PFSK-1 (cell line): ENCODE measurements around the gene MAGEB10.

Source experiments
- POLR2AphosphoS5 ChIP-seq: IDR thresholded peaks from 2 replicates; pipeline ENCODE4 v1.6.1; 2012; ENCODE audit warnings: low read depth, mild to moderate bottlenecking, control low read depth, low read length, moderate library complexity
- REST ChIP-seq, 2 experiments: IDR thresholded peaks; 2 replicates each; pipeline versions ENCODE4 v1.6.1 to v1.8.0; 2011 to 2012; ENCODE audit warnings: low read depth in 2 of 2, low read length in 2 of 2, control low read depth in 1 of 2, inconsistent platforms in 1 of 2, mild to moderate bottlenecking in 1 of 2, moderate library complexity in 1 of 2; ENCODE audit not compliant: insufficient read depth in 1 of 2
- SIN3A ChIP-seq: IDR thresholded peaks from 2 replicates; pipeline ENCODE4 v1.6.1; 2012; ENCODE audit warnings: mild to moderate bottlenecking, low read length, moderate library complexity, borderline replicate concordance; ENCODE audit not compliant: insufficient read depth
- TAF1 ChIP-seq: IDR thresholded peaks from 2 replicates; pipeline ENCODE4 v1.6.1; 2012; ENCODE audit warnings: low read length, control low read depth, borderline replicate concordance; ENCODE audit not compliant: insufficient read depth

GRCh38 chrX:27797575-27797974, 10.2 kb upstream of the MAGEB10 start:
- no peak for TF ChIP-seq REST (IDR thresholded peaks at IDR 0.05; ENCODE audit: insufficient read depth in 1 of 2, low read depth in 2 of 2, low read length in 2 of 2)
- TF ChIP-seq TAF1 = no peak
- no peak for TF ChIP-seq POLR2AphosphoS5
- TF ChIP-seq SIN3A = no peak
